HCT116 (cell line): ENCODE results near the gene GRIK1. TPM values are rescaled to one million over a fixed set of nuclear protein-coding genes. Genes with fewer than 3 reads are reported as not detected.

Experiments
- ATAC-seq: fragments of 200-7000 bp; cut with Tn5 transposase; 2 replicates; pipeline ENCODE4 v1.9.1; 2020; ENCODE audit warnings: mild to moderate bottlenecking, moderate library complexity
- BruUV-seq: library from RNA; stranded (reverse); fragments of 400-500 nt; replicated peaks from 2 replicates; lab custom pipeline; 2021; lab: Mats Ljungman, UMichigan
- CTCF ChIA-PET: fragments of 300-600 bp; sonication (Branson Sonifier 250); formaldehyde crosslinking; loops from one replicate; lab custom pipeline; 2021; ENCODE audit warnings: antibody characterized with exemption; lab: Charles Lee
- POLR2A ChIA-PET: fragments of 300-600, 350-600 bp; sonication (Branson Sonifier 250); formaldehyde crosslinking; loops from one replicate; lab custom pipeline; 2021; ENCODE audit warnings: antibody characterized with exemption; lab: Charles Lee
- RAD21 ChIA-PET, 2 experiments: fragments of 300-600 bp; sonication (Branson Sonifier 250); formaldehyde crosslinking; loops; one replicate each; lab custom pipeline; 2023; ENCODE audit warnings: low total read pairs in 2 of 2; ENCODE audit not compliant: uncharacterized antibody in 2 of 2, unreplicated experiment in 2 of 2, low non-redundant PET in 1 of 2; lab: Charles Lee
- DNase-seq: peaks from one replicate; pipeline ENCODE4 v3.0.0-alpha.2; 2010; ENCODE audit warnings: low read depth, low spot score
- H2AFZ ChIP-seq: fragments of 200-600 bp; shearing (Covaris generic), sonication (generic); 2 replicates; pipeline ENCODE4 v1.6.1; 2017; ENCODE audit warnings: low read depth, mixed run types, mixed read lengths, antibody characterized with exemption, low read length; ENCODE audit not compliant: poor library complexity, severe bottlenecking
- H3K27ac ChIP-seq: 2 replicates; pipeline ENCODE4 v1.5.1; 2012; ENCODE audit warnings: low read depth, low read length
- H3K27me3 ChIP-seq: fragments of 200-600 bp; sonication (generic); 2 replicates; pipeline ENCODE4 v1.6.1; 2016; ENCODE audit warnings: mixed run types, low read length, mixed read lengths; ENCODE audit not compliant: insufficient read depth
- H3K36me3 ChIP-seq, 2 experiments: fragments of 200-500 bp in 1 of 2; fragments of 200-600 bp in 1 of 2; sonication (Bioruptor generic) in 1 of 2; sonication (generic) in 1 of 2; 2 replicates each; pipeline versions ENCODE4 v1.5.1 to v1.6.1; 2014 to 2016; ENCODE audit warnings: low read length in 2 of 2, inconsistent platforms in 1 of 2, mixed read lengths in 1 of 2, mixed run types in 1 of 2; ENCODE audit not compliant: insufficient read depth in 2 of 2, control insufficient read depth in 1 of 2
- H3K4me1 ChIP-seq, 2 experiments: fragments of 200-600 bp in 1 of 2; sonication (generic) in 1 of 2; 2 replicates each; pipeline versions ENCODE4 v1.5.1 to v1.6.1; 2012 to 2017; ENCODE audit warnings: low read length in 2 of 2, inconsistent platforms in 1 of 2, mild to moderate bottlenecking in 1 of 2, mixed read lengths in 1 of 2, mixed run types in 1 of 2, moderate library complexity in 1 of 2; ENCODE audit not compliant: insufficient read depth in 2 of 2, control insufficient read depth in 1 of 2
- H3K4me2 ChIP-seq: fragments of 200-600 bp; sonication (generic); 2 replicates; pipeline ENCODE4 v1.6.1; 2017; ENCODE audit warnings: mixed run types, low read length, mixed read lengths
- H3K4me3 ChIP-seq, 2 experiments: fragments of 200-600 bp in 1 of 2; sonication (generic) in 1 of 2; replicated peaks in 1 of 2; 2 replicates each; pipeline ENCODE4 v1.5.1; 2011 to 2016; ENCODE audit warnings: low read length in 2 of 2, control low read depth in 1 of 2, low read depth in 1 of 2, mild to moderate bottlenecking in 1 of 2, mixed read lengths in 1 of 2, mixed run types in 1 of 2
- H3K79me2 ChIP-seq: fragments of 200-600 bp; sonication (generic); 2 replicates; pipeline ENCODE4 v1.6.1; 2017; ENCODE audit warnings: mild to moderate bottlenecking, mixed run types, low read length, moderate library complexity, mixed read lengths; ENCODE audit not compliant: insufficient read depth
- H3K9ac ChIP-seq: fragments of 200-600 bp; sonication (generic); 2 replicates; pipeline ENCODE4 v1.6.1; 2016; ENCODE audit warnings: low read length, mixed read lengths
- H3K9me2 ChIP-seq: fragments of 200-600 bp; sonication (generic), shearing (Covaris generic); 2 replicates; pipeline ENCODE4 v1.6.1; 2017; ENCODE audit warnings: mixed run types, mild to moderate bottlenecking, moderate library complexity; ENCODE audit not compliant: insufficient read depth
- H3K9me3 ChIP-seq, 2 experiments: fragments of 200-500 bp in 1 of 2; fragments of 200-600 bp in 1 of 2; sonication (Bioruptor generic) in 1 of 2; sonication (generic) in 1 of 2; 2 replicates each; pipeline ENCODE4 v1.6.1; 2014 to 2017; ENCODE audit warnings: low read length in 2 of 2, mixed read lengths in 2 of 2, inconsistent platforms in 1 of 2, low read depth in 1 of 2, mild to moderate bottlenecking in 1 of 2, mixed run types in 1 of 2, moderate library complexity in 1 of 2; ENCODE audit not compliant: control insufficient read depth in 1 of 2, insufficient read depth in 1 of 2
- H4K20me1 ChIP-seq: fragments of 200-600 bp; sonication (generic), shearing (Covaris generic); 2 replicates; pipeline ENCODE4 v1.6.1; 2017; ENCODE audit warnings: mixed run types, mild to moderate bottlenecking, moderate library complexity; ENCODE audit not compliant: insufficient read depth
- CEBPB ChIP-seq: IDR thresholded peaks from 2 replicates; pipeline ENCODE4 v1.6.1; 2012; ENCODE audit warnings: low read depth
- ELF1 ChIP-seq: IDR thresholded peaks from 2 replicates; pipeline ENCODE4 v1.6.1; 2012; ENCODE audit warnings: low read depth, borderline replicate concordance
- EZH2 ChIP-seq: fragments of 200-600 bp; sonication (generic); IDR thresholded peaks from 2 replicates; pipeline ENCODE4 v1.6.1; 2017; ENCODE audit warnings: antibody characterized with exemption, mixed run types
- JUND ChIP-seq: IDR thresholded peaks from 2 replicates; pipeline ENCODE4 v1.6.1; 2012
- POLR2AphosphoS5 ChIP-seq: IDR thresholded peaks from 2 replicates; pipeline ENCODE4 v1.6.1; 2011; ENCODE audit warnings: mild to moderate bottlenecking, low read depth, low read length, moderate library complexity
- SIN3A ChIP-seq: IDR thresholded peaks from 2 replicates; pipeline ENCODE4 v1.6.1; 2012; ENCODE audit warnings: low read depth
- SP1 ChIP-seq: IDR thresholded peaks from 2 replicates; pipeline ENCODE4 v1.6.1; 2012; ENCODE audit warnings: low read depth
- SRF ChIP-seq: IDR thresholded peaks from 2 replicates; pipeline ENCODE4 v1.6.1; 2012; ENCODE audit warnings: low read depth
- TCF7L2 ChIP-seq: IDR thresholded peaks from 2 replicates; pipeline ENCODE4 v1.7.0; 2011; ENCODE audit warnings: borderline replicate concordance, inconsistent platforms; ENCODE audit not compliant: insufficient read depth, insufficient read length; ENCODE audit errors: extremely low read depth
- ZNF274 ChIP-seq: fragments of 200-500 bp; sonication (Bioruptor generic); IDR thresholded peaks from 2 replicates; pipeline ENCODE4 v1.6.1; 2014; ENCODE audit warnings: mild to moderate bottlenecking, low read depth, low read length, inconsistent platforms
- intact Hi-C: fragments of 100-400 bp; cut with micrococcal nuclease; formaldehyde crosslinking; loops from 2 replicates; pipeline ENCODE4 v1.10.0; 2022
- total RNA-seq: library from RNA; stranded (reverse); gene quantifications from one replicate; pipeline ENCODE4 v1.2.1, GENCODE V29; 2021; ENCODE audit not compliant: unreplicated experiment
- TF ChIP-seq, protein P1 (sequence below): IDR thresholded peaks from 2 replicates; pipeline ENCODE4 v1.6.1; 2012; ENCODE audit warnings: low read depth

The GRIK1 gene
- total RNA-seq, 1 experiment from 2014 or later: not detected

DNA sequence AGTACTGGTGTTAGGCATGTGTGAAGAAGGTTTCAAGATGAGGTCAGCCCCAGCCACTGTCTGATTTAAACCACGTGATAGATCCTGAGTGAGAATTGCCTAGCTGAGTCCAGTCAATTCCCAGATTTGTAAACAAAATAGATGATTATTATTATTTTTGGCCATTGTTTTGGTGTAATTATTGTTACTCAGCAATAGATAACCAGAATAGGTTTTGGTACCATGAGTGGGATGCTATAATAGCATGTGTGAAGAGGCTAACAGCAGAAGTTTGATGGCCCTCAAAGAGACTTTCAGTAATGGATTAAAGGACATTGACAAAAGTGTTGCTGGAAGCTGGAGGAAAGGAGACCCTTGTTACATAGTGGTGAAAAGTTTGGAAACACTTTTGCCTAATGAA lies 426.3 kb downstream of the GRIK1 start:
- H3K27ac ChIP-seq: no peak overlapping the region
- peaks cover 5 to 13% of the 10 kb centered on the region in 2 experiments; a peak in 2 of 4 replicates for H3K9me3 ChIP-seq
- no peaks in the 10 kb centered on the region for H3K4me1 ChIP-seq
- H3K79me2 ChIP-seq: no peaks in the 10 kb centered on the region
- POLR2A ChIA-PET: no interaction called here
- H3K4me3 ChIP-seq: no peak overlapping the region
- intact Hi-C loops: no loop called here
- H3K36me3 ChIP-seq: no peaks in the 10 kb centered on the region
- no peak overlapping the region for H3K4me2 ChIP-seq
- TF ChIP-seq SRF (no peak), CEBPB (no peak), TCF7L2 (no peak), POLR2AphosphoS5 (no peak), SIN3A (no peak), ELF1 (no peak), JUND (no peak), EZH2 (no peak), SP1 (no peak), ZNF274 (no peak)
- TF ChIP-seq, protein P1, sequence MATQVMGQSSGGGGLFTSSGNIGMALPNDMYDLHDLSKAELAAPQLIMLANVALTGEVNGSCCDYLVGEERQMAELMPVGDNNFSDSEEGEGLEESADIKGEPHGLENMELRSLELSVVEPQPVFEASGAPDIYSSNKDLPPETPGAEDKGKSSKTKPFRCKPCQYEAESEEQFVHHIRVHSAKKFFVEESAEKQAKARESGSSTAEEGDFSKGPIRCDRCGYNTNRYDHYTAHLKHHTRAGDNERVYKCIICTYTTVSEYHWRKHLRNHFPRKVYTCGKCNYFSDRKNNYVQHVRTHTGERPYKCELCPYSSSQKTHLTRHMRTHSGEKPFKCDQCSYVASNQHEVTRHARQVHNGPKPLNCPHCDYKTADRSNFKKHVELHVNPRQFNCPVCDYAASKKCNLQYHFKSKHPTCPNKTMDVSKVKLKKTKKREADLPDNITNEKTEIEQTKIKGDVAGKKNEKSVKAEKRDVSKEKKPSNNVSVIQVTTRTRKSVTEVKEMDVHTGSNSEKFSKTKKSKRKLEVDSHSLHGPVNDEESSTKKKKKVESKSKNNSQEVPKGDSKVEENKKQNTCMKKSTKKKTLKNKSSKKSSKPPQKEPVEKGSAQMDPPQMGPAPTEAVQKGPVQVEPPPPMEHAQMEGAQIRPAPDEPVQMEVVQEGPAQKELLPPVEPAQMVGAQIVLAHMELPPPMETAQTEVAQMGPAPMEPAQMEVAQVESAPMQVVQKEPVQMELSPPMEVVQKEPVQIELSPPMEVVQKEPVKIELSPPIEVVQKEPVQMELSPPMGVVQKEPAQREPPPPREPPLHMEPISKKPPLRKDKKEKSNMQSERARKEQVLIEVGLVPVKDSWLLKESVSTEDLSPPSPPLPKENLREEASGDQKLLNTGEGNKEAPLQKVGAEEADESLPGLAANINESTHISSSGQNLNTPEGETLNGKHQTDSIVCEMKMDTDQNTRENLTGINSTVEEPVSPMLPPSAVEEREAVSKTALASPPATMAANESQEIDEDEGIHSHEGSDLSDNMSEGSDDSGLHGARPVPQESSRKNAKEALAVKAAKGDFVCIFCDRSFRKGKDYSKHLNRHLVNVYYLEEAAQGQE: no peak
- ATAC-seq (no peak), DNase-seq (no peak)
- no peaks in the 10 kb centered on the region for H4K20me1 ChIP-seq
- RAD21 ChIA-PET: no interaction called here
- BruUV-seq: no TSS peak
- CTCF ChIA-PET: no interaction called here
- H2AFZ ChIP-seq: no peak overlapping the region
- no peaks in the 10 kb centered on the region for H3K27me3 ChIP-seq
- no peaks in the 10 kb centered on the region for H3K9me2 ChIP-seq
- no peak overlapping the region for H3K9ac ChIP-seq
